Adipocyte (in vitro differentiated cells): ENCODE data around the gene CADPS2.

Experiments
- DNase-seq: peaks from one replicate; pipeline ENCODE4 v3.0.0-alpha.2; 2015; ENCODE audit warnings: low read depth
- H3K27me3 ChIP-seq: replicated peaks from 2 replicates; pipeline ENCODE4 v1.7.0; 2013; ENCODE audit warnings: mild to moderate bottlenecking, low read length, moderate library complexity; ENCODE audit not compliant: control insufficient read depth, insufficient read depth
- H3K36me3 ChIP-seq: 2 replicates; pipeline ENCODE4 v1.7.0; 2013; ENCODE audit warnings: low read length, mild to moderate bottlenecking, moderate library complexity; ENCODE audit not compliant: control insufficient read depth, insufficient read depth, severe bottlenecking
- H3K4me1 ChIP-seq: 2 replicates; pipeline ENCODE4 v1.7.0; 2013; ENCODE audit warnings: mild to moderate bottlenecking, low read length, moderate library complexity; ENCODE audit not compliant: control insufficient read depth, insufficient read depth
- H3K4me3 ChIP-seq: 2 replicates; pipeline ENCODE4 v1.7.0; 2013; ENCODE audit warnings: mild to moderate bottlenecking, low read length, moderate library complexity
- H3K9ac ChIP-seq: 2 replicates; pipeline ENCODE4 v1.7.0; 2013; ENCODE audit warnings: mild to moderate bottlenecking, low read length, moderate library complexity
- H3K9me3 ChIP-seq: 2 replicates; pipeline ENCODE4 v1.7.0; 2013; ENCODE audit warnings: mild to moderate bottlenecking, low read length, moderate library complexity; ENCODE audit not compliant: control insufficient read depth

CADPS2 gene

GRCh38 chr7:122556219-122556618 lies 330.0 kb downstream of the CADPS2 start:
- H3K27me3 ChIP-seq: no peaks in the 10 kb centered on the region
- no peak overlapping the region for H3K4me3 ChIP-seq
- H3K9ac ChIP-seq: no peak overlapping the region
- no peak for DNase-seq
- H3K9me3 ChIP-seq: no peaks in the 10 kb centered on the region
- H3K4me1 ChIP-seq: peaks cover 4% of the 10 kb centered on the region
- H3K36me3 ChIP-seq: no peaks in the 10 kb centered on the region

GRCh38 chr7:122553761-122554160 lies 332.5 kb downstream of the CADPS2 start:
- DNase-seq: no peak
- H3K4me3 ChIP-seq: no peak overlapping the region
- H3K9me3 ChIP-seq: no peaks in the 10 kb centered on the region
- H3K9ac ChIP-seq: no peak overlapping the region
- no peaks in the 10 kb centered on the region for H3K36me3 ChIP-seq
- H3K27me3 ChIP-seq: no peaks in the 10 kb centered on the region
- peaks cover 4% of the 10 kb centered on the region for H3K4me1 ChIP-seq

- H3K36me3 ChIP-seq: no peaks in the 10 kb centered on the region
- peaks cover 4% of the 10 kb centered on the region for H3K4me1 ChIP-seq
- DNase-seq: no peak
- no peak overlapping the region for H3K9ac ChIP-seq
- no peaks in the 10 kb centered on the region for H3K27me3 ChIP-seq
- H3K4me3 ChIP-seq: no peak overlapping the region
- H3K9me3 ChIP-seq: no peaks in the 10 kb centered on the region
These were observed 333.5 kb downstream of the CADPS2 start for GRCh38 chr7:122552769-122553168.

- H3K27me3 ChIP-seq: no peaks in the 10 kb centered on the region
- H3K4me3 ChIP-seq: no peak overlapping the region
- H3K4me1 ChIP-seq: peaks cover 4% of the 10 kb centered on the region
- H3K9me3 ChIP-seq: no peaks in the 10 kb centered on the region
- no peak overlapping the region for H3K9ac ChIP-seq
- H3K36me3 ChIP-seq: no peaks in the 10 kb centered on the region
- DNase-seq: no peak
These were observed 335.7 kb downstream of the CADPS2 start for GRCh38 chr7:122550545-122550944.

GRCh38 chr7:122549578-122549977 lies 336.7 kb downstream of the CADPS2 start:
- Histone ChIP-seq H3K27me3 (no peaks in the 10 kb centered on the region), H3K4me1 (peaks cover 4% of the 10 kb centered on the region), H3K9me3 (no peaks in the 10 kb centered on the region), H3K4me3 (no peak overlapping the region), H3K9ac (no peak overlapping the region), H3K36me3 (no peaks in the 10 kb centered on the region)
- no peak for DNase-seq

- Histone ChIP-seq H3K36me3 (no peaks in the 10 kb centered on the region), H3K4me1 (no peaks in the 10 kb centered on the region), H3K9me3 (no peaks in the 10 kb centered on the region), H3K4me3 (no peak overlapping the region), H3K27me3 (no peaks in the 10 kb centered on the region), H3K9ac (no peak overlapping the region)
- DNase-seq: no peak
These were observed 339.8 kb downstream of the CADPS2 start for GRCh38 chr7:122546496-122546895.

- Histone ChIP-seq H3K9me3 (no peaks in the 10 kb centered on the region), H3K4me1 (no peaks in the 10 kb centered on the region), H3K9ac (no peak overlapping the region), H3K36me3 (no peaks in the 10 kb centered on the region), H3K4me3 (no peak overlapping the region), H3K27me3 (no peaks in the 10 kb centered on the region)
- no peak for DNase-seq
These were observed 341.8 kb downstream of the CADPS2 start for GRCh38 chr7:122544463-122544862.

- H3K9ac ChIP-seq: no peak overlapping the region
- H3K4me1 ChIP-seq: no peaks in the 10 kb centered on the region
- no peak overlapping the region for H3K4me3 ChIP-seq
- no peaks in the 10 kb centered on the region for H3K9me3 ChIP-seq
- H3K27me3 ChIP-seq: no peaks in the 10 kb centered on the region
- no peaks in the 10 kb centered on the region for H3K36me3 ChIP-seq
- DNase-seq: no peak
These were observed 342.4 kb downstream of the CADPS2 start for GRCh38 chr7:122543891-122544290.

- no peaks in the 10 kb centered on the region for H3K9me3 ChIP-seq
- H3K4me1 ChIP-seq: no peaks in the 10 kb centered on the region
- no peak overlapping the region for H3K4me3 ChIP-seq
- DNase-seq: no peak
- no peaks in the 10 kb centered on the region for H3K27me3 ChIP-seq
- H3K36me3 ChIP-seq: no peaks in the 10 kb centered on the region
- no peak overlapping the region for H3K9ac ChIP-seq
These were observed 343.1 kb downstream of the CADPS2 start for GRCh38 chr7:122543166-122543565.

GRCh38 chr7:122535086-122535485 lies 351.2 kb downstream of the CADPS2 start:
- Histone ChIP-seq H3K36me3 (no peaks in the 10 kb centered on the region), H3K4me1 (peaks cover 12% of the 10 kb centered on the region), H3K9ac (no peak overlapping the region), H3K27me3 (no peaks in the 10 kb centered on the region), H3K4me3 (no peak overlapping the region), H3K9me3 (no peaks in the 10 kb centered on the region)
- peak; percentile 8 for DNase-seq

GRCh38 chr7:122532406-122533269 lies 353.6 kb downstream of the CADPS2 start:
- no peak overlapping the region for H3K4me3 ChIP-seq
- no peaks in the 10 kb centered on the region for H3K9me3 ChIP-seq
- peaks cover 12% of the 10 kb centered on the region for H3K4me1 ChIP-seq
- H3K9ac ChIP-seq: no peak overlapping the region
- H3K27me3 ChIP-seq: no peaks in the 10 kb centered on the region
- H3K36me3 ChIP-seq: no peaks in the 10 kb centered on the region
- DNase-seq: peak; percentile 70
